Measurements from ENCODE around the gene SPTBN4. TPM values are rescaled to one million over a fixed set of nuclear protein-coding genes. Genes with fewer than 3 reads are reported as not detected.
"Not testable (repeated sequence)": the region's sequence is repeated elsewhere in the genome, so short reads cannot be mapped to it uniquely, and the experiment has no call there.

SPTBN4 gene
- total RNA-seq, 1 donor from 2014 or later, result 1.5 TPM

DNA sequence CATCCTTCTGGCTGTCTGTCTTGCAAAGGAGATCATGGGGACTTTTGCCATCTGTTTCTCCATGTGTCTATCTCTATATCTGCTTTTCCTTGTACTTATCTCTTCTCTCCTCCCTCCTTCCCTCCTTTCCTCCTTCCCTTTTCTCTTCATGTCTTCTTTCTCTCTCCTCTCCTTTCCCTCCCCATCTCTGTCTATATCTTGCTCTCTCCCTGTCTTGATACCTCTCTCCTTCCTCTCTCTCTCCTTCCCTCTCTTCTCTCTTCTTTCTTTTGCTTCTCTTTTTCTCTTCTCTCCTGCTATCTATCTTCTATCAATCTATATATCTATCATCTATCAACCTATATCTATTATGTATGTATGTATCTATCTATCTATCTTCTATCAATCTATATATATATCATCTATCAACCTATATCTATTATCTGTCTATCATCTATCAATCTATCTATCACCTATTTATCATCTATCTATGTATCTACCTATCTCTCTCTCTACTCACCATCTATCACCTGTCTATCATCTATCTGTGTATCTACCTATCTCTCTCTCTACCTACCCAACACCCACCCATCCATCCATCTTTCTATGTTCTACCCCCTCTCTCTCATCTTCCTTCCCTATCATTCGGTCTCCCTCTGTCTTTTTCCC is 27.5 kb downstream of the SPTBN4 start:
- intact Hi-C loops (cut with DNase I), result no loop called here
- Histone ChIP-seq H3K36me3 (no peaks in the 10 kb centered on the region), H3K27ac (no peak overlapping the region), H3K27me3 (no peaks in the 10 kb centered on the region), H3K9me3 (no peaks in the 10 kb centered on the region), H3K4me1 (no peaks in the 10 kb centered on the region), H3K4me3 (no peak overlapping the region)
- DNase-seq, result no peak
- TF ChIP-seq, protein P1, sequence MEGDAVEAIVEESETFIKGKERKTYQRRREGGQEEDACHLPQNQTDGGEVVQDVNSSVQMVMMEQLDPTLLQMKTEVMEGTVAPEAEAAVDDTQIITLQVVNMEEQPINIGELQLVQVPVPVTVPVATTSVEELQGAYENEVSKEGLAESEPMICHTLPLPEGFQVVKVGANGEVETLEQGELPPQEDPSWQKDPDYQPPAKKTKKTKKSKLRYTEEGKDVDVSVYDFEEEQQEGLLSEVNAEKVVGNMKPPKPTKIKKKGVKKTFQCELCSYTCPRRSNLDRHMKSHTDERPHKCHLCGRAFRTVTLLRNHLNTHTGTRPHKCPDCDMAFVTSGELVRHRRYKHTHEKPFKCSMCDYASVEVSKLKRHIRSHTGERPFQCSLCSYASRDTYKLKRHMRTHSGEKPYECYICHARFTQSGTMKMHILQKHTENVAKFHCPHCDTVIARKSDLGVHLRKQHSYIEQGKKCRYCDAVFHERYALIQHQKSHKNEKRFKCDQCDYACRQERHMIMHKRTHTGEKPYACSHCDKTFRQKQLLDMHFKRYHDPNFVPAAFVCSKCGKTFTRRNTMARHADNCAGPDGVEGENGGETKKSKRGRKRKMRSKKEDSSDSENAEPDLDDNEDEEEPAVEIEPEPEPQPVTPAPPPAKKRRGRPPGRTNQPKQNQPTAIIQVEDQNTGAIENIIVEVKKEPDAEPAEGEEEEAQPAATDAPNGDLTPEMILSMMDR (IDR thresholded peaks at IDR 0.05), result no peak
- ATAC-seq, result no peak

DNA sequence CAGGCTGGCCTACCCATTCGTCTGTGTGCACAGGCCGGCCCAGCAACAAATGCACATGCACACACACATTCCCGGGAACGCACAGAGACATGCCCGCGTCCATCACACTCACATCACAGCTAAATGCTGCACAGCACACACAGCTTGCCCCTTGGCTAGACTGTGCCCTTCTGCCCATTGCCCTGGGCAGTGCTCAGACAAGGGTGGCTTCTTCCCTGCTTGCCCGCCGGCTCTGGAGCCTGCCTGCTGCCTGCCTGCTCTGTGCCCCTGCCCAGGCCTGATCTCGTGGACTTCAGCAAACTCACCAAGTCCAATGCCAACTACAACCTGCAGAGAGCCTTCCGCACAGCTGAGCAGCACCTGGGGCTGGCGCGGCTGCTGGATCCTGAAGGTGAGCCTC is 30.4 kb downstream of the SPTBN4 start:
- Histone ChIP-seq H3K4me1 (no peaks in the 10 kb centered on the region), H3K27ac (no peak overlapping the region), H3K4me3 (no peak overlapping the region), H3K9me3 (no peaks in the 10 kb centered on the region), H3K27me3 (no peaks in the 10 kb centered on the region), H3K36me3 (no peaks in the 10 kb centered on the region)
- intact Hi-C loops (cut with DNase I), result no loop called here
- TF ChIP-seq, protein P1 (IDR thresholded peaks at IDR 0.05), result no peak
- DNase-seq (no peak), ATAC-seq (no peak)

DNA sequence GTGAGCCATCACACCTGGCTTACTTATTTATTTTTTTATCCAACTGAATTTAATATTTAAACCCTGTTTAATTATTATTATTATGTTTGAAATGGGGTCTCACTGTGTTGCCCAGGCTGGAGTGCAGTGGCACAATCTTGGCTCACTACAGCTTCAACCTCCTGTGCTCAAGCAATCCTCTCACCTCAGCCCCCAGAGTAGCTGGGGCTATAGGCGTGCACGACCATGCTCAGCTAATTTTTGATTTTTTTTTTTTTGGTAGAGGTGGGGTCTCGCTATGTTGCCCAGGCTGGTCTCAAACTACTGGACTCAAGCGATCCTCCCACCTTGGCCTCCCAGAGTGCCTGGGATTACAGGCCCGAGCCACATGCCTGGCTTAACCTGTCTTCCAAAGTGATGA is 32.5 kb downstream of the SPTBN4 start:
- Histone ChIP-seq H3K4me3 (no peak overlapping the region), H3K27me3 (no peaks in the 10 kb centered on the region), H3K27ac (no peak overlapping the region), H3K36me3 (no peaks in the 10 kb centered on the region), H3K4me1 (no peaks in the 10 kb centered on the region), H3K9me3 (no peaks in the 10 kb centered on the region)
- ATAC-seq, result no peak
- TF ChIP-seq, protein P1 (IDR thresholded peaks at IDR 0.05), result no peak
- DNase-seq, result no peak
- intact Hi-C loops (cut with DNase I), result no loop called here

DNA sequence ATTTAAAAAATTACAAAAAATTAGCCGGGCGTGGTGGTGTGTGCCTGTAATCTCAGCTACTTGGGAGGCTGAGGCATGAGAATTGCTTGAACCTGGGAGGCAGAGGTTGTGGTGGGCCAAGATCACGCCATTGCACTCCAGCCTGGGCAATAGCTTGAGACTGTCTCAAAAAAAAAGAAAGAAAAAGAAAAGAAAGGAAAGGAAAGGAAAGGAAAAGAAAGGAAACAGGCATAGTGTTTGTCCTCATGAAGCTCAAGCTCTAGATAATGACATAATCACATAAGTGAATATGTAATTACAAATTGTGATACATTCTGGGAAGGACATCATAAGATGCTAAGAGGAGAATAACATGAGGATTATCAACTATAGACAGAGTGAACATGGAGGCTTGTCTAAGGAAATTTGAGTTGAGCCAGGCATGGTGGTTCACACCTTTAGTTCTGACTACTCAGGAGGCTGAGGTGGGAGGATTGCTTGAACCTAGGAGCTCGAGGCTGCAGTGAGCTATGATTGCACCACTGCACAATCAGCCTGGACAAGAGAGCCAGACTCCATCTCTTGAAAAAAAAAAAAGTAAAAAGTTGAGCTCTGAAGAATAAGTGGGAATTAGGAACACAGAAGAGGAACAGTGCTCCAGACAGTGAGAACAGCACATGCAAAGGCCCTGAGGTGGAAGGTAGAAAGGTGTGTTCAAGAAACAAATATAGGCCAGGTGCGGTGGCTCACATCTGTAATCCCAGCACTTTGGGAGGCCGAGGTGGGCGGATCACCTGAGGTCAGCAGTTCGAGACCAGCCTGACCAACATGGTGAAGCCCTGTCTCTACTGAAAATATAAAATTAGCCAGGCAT is 34.1 kb downstream of the SPTBN4 start:
- intact Hi-C loops (cut with DNase I); ATAC-seq; H3K27ac ChIP-seq; H3K9me3 ChIP-seq; DNase-seq; H3K36me3 ChIP-seq; H3K27me3 ChIP-seq; H3K4me1 ChIP-seq; H3K4me3 ChIP-seq: not testable (repeated sequence)

DNA sequence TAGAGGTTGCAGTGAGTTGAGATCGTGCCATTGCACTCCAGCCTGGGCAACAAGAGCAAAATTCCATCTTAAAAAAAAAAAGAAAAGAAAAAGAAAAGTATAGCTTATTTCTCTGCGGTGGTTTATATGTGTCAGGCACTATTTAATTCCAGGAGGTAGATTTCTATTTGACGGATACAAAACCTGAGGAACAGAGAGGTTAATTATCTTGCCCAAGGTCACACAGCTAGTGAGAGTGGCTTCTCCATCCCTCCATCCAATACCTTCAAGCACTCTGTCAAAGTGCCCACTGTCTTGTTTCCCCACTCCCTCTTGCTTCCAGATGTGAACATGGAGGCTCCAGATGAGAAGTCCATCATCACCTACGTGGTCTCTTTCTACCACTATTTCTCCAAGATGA is 34.8 kb downstream of the SPTBN4 start:
- Histone ChIP-seq H3K27me3 (no peaks in the 10 kb centered on the region), H3K9me3 (no peaks in the 10 kb centered on the region), H3K4me1 (no peaks in the 10 kb centered on the region), H3K36me3 (no peaks in the 10 kb centered on the region), H3K4me3 (no peak overlapping the region), H3K27ac (no peak overlapping the region)
- ATAC-seq (no peak), DNase-seq (no peak)
- intact Hi-C loops (cut with DNase I), result no loop called here
- TF ChIP-seq, protein P1 (IDR thresholded peaks at IDR 0.05), result no peak

DNA sequence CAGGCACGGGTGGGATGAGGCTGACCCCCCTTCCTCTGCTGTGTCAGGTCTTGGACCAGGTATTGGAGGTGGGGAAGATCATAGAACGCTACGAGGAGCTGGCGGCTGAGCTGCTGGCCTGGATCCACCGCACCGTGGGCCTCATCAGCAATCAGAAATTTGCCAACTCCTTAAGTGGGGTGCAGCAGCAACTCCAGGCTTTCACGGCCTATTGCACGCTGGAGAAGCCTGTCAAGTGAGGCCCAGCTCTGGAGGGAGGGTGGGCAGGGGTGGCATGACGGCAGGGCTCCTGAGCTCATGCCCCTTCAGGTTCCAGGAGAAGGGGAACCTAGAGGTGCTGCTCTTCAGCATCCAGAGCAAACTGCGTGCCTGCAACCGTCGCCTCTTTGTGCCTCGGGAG is 35.3 kb downstream of the SPTBN4 start:
- H3K27ac ChIP-seq, result no peak overlapping the region
- TF ChIP-seq, protein P1 (IDR thresholded peaks at IDR 0.05), result no peak
- H3K36me3 ChIP-seq, result no peaks in the 10 kb centered on the region
- ATAC-seq (no peak), DNase-seq (no peak)
- no peaks in the 10 kb centered on the region for H3K9me3 ChIP-seq
- intact Hi-C loops (cut with DNase I), result no loop called here
- H3K27me3 ChIP-seq, result no peaks in the 10 kb centered on the region
- no peaks in the 10 kb centered on the region for H3K4me1 ChIP-seq
- H3K4me3 ChIP-seq, result no peak overlapping the region
